Jurkat, Clone E6-1 (cell line): Measurements from ENCODE around the gene RAB11FIP3. TPM values are rescaled to one million over a fixed set of nuclear protein-coding genes. Genes with fewer than 3 reads are reported as not detected.
A peak's percentile ranks its signal among the peaks of the same experiment; 100 is the strongest.
"Not testable (repeated sequence)": the region's sequence is repeated elsewhere in the genome, so short reads cannot be mapped to it uniquely, and the experiment has no call there.

ENCODE experiments used
- DNase-seq: peaks from one replicate; pipeline ENCODE4 v3.0.0-alpha.2; 2011; ENCODE audit warnings: low read depth, low spot score
- H3K4me3 ChIP-seq: 2 replicates; pipeline ENCODE4 v1.5.1; 2011; ENCODE audit warnings: mild to moderate bottlenecking, low read length, control low read depth, moderate library complexity
- polyA plus RNA-seq: library from polyadenylated mRNA; unstranded; fragments of >200 nt; gene quantifications from one replicate; pipeline ENCODE4 v1.2.1, GENCODE V29; 2012; ENCODE audit warnings: missing spikeins; ENCODE audit not compliant: insufficient read length, insufficient read depth

RAB11FIP3 gene, protein sequence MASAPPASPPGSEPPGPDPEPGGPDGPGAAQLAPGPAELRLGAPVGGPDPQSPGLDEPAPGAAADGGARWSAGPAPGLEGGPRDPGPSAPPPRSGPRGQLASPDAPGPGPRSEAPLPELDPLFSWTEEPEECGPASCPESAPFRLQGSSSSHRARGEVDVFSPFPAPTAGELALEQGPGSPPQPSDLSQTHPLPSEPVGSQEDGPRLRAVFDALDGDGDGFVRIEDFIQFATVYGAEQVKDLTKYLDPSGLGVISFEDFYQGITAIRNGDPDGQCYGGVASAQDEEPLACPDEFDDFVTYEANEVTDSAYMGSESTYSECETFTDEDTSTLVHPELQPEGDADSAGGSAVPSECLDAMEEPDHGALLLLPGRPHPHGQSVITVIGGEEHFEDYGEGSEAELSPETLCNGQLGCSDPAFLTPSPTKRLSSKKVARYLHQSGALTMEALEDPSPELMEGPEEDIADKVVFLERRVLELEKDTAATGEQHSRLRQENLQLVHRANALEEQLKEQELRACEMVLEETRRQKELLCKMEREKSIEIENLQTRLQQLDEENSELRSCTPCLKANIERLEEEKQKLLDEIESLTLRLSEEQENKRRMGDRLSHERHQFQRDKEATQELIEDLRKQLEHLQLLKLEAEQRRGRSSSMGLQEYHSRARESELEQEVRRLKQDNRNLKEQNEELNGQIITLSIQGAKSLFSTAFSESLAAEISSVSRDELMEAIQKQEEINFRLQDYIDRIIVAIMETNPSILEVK
- polyA plus RNA-seq: 32.0 TPM

DNA sequence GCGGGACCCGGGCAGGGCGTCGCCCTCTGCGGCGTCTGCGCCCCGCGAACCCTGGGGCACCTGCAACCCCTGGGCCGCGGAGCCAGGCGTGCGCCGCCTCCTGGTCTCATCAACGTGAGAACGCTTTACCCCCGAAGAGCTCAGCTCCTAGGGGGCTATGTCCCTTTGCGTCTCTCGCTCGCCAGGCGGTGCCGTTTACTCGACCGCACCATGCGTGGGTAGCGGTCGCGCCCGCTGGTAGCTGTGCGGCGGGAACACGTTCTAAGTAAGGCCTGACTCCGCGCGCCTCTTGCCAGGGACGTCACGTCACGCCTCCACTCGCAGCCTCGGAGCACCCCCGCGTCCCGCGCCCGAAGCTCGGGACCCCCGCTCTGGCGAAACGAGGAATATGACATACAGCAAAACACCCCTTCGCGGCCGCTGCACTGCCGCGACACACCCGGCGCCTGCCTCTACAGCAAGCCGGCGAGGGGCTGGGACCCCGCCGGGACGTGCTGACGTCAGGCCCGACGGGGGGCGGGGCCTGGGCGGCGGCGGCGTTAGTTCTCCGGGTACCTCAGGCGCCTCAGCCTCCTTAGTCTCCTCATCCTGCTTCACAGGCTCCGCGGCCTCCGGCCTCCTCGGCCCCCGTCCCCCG is at the start of gene RAB11FIP3:
RAB11FIP3 (plus strand) TSS at position 568 of the 637 bp plus-strand sequence. CDS start 358 bp downstream, outside the sequence.
- DNase-seq: peak; percentile 79
- H3K4me3 ChIP-seq: peak within 1 kb of the TSS; percentile 67

DNA sequence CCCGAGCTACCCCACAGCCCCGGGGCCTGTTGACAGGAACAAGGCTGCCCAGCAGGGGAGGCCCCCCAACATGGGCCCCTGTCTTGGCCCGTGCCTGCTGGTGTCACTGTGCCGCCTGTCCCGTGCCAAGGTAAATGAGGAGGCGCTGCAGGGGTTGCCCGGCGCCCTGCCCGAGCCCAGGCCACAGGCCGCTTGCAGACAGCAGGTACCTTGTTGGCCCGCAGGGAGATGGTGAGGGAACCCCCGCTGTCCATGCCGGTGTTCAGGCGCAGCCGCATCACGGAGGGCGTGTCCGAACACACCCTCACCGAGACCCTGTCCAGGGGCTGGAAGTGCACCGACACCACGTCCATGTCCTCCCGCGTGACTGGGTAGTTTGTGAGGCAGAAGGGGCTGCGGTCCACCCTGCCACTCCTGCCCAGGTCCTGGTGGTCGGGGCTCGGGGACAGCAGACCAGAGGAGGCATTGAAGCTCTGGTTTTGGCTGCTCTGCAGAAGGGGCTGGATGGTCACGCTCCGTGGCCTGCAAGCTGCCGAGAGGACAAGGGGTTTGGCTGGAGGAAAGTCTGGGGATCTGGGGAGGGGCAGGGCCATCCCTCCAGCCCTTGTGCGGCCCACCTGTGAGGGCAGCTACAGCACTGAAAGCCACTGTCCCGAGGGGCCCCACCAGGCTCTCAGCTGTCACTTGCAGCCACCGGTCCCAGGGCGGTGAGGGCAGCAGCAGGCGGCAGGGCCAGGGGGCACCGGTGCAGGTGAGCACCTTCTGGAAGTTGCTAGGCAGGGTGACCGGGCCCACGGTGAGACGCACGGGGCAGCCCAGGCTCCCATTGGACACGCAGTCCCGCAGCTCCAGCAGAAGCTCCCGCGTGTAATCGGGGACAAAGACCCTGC is 49.3 kb upstream of the RAB11FIP3 start:
- no peak for DNase-seq
- no peak overlapping the region for H3K4me3 ChIP-seq

DNA sequence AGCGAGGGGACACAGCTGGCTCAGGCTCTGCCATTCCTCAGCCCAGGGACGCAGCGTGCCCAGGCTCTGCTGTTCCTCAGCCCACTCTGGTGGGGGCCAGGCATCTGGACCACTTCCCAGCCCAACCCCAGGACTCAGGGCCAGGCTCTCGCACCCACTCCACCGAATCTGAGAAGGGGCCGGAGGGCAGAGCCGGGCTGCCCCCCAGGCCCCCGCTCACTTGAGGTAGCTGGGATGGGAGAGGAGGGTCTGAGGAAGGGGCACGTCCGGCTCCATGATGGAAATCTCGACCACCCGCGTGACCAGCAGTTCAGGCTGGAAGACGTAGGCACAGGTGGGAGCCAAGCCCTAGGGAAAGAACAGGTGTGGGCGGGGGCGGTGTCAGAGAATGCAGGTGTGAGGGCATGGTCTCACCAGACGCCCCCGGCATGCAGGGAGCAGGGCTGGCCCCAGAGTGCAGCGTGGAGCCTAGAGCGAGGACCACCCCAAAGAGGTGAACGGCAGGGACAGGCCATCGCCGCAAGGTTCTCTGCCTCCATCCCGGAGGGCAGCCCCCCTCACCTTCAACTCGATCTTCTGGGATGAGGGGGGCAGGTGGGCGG is 48.5 kb upstream of the RAB11FIP3 start:
- DNase-seq: no peak
- H3K4me3 ChIP-seq: no peak overlapping the region

DNA sequence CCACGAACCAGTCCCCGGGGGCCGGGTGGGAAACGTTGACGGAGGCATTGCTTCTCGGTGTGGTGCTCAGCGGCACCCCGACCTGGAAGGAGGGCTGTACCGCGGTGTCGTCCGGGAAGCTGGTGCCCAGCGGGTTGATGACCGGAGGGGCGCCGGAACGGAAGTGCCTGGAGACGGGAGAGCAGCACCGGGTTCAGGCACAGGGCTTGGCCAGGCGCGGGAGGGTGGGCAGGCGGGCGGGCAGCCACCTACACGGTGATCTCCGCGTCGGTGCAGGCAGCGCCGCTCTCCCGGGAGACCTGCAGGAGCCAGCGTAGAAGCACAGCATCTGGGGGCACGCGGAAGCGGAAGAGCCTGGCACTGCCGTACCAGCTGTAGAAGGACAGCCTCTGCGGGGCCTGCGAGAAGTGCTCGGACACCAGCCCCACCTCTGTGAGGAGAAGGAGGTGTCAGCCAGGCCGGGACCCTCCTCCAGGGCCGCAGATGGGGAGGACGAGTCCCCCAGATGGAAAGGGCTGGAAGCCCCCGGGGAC is 48.0 kb upstream of the RAB11FIP3 start:
- no peak overlapping the region for H3K4me3 ChIP-seq
- DNase-seq: no peak

GRCh38 chr16:378113-378820 is 47.2 kb upstream of the RAB11FIP3 start:
- H3K4me3 ChIP-seq: not testable (repeated sequence)

DNA sequence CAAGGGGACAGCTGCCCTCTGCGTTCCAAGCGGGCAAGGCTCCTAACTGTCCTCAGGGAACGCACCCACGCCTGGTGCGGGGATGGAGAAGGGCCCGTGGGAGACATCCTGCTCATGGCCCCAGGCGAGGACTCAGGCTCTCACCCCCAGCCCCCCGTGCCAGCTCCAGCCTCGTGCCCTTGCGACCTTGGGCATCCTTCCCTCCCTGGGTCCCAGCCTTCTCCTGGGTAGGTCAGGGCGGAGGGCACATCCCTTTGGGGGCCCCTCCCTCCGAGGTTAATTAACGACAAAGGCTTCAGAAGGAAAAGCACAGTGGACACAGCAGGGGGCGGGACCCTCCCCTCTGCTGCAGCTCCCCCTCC is 46.6 kb upstream of the RAB11FIP3 start:
- no peak overlapping the region for H3K4me3 ChIP-seq
- DNase-seq: no peak

More at GRCh38 chr16:378113-378820, 47.2 kb upstream of the RAB11FIP3 start:
- DNase-seq: not testable (repeated sequence)

DNA sequence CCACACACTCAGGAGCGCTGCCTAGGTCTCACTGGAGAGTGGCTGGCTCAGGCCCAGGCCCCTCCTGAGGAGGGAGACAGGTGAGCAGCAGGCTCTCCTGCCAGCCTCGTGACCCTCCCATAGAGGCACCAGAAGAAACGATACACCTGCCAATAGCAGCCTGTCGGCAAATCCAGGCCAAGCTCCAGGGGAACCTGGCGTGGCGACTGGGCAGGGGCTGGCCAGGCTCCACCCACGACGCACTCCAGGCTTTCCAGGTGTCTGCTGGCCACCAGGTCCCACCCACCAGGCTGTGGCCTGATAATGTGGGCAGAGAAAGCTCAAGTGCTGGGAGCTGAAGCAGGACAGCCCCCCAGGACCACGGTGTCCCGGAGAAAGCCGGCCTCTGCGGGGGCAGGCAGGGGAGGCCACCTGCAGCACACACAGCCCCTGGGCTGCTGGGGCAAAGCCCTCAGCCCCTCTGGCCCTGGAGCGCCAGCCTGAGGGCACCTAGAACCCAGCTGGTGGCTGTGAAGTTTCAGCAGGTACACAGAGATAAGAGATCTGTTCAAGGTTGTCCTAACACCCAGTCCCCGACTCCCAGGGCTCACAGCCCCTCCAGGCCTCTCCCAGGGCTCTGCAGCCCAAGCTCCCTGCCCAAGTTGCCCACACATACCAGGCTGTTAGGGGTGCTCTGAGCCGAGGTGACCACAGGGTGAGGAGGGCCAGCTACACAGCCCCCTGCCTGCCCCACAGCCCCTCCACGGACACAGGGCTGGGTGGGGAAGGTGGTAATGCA is 46.1 kb upstream of the RAB11FIP3 start:
- H3K4me3 ChIP-seq: peak overlapping the region; percentile 66; the same call in 1 of the 2 replicates
- no peak for DNase-seq

GRCh38 chr16:379961-380761 is 45.3 kb upstream of the RAB11FIP3 start:
- peak overlapping the region; percentile 66 for H3K4me3 ChIP-seq
- DNase-seq: peak; percentile 83

DNA sequence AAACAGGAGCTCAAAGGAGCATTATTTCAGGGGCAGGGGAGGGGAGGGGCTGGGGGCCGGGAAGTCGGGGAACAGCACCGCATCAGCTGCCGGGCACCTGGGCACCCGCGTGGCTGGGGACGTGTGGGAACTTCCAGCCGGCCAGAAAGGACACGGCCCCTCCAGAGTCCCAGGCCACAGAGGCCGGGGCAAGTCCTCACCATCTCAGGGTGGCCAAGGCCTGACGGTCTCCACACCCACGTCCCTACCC is 44.8 kb upstream of the RAB11FIP3 start:
- H3K4me3 ChIP-seq: peak overlapping the region; percentile 66
- DNase-seq: no peak

DNA sequence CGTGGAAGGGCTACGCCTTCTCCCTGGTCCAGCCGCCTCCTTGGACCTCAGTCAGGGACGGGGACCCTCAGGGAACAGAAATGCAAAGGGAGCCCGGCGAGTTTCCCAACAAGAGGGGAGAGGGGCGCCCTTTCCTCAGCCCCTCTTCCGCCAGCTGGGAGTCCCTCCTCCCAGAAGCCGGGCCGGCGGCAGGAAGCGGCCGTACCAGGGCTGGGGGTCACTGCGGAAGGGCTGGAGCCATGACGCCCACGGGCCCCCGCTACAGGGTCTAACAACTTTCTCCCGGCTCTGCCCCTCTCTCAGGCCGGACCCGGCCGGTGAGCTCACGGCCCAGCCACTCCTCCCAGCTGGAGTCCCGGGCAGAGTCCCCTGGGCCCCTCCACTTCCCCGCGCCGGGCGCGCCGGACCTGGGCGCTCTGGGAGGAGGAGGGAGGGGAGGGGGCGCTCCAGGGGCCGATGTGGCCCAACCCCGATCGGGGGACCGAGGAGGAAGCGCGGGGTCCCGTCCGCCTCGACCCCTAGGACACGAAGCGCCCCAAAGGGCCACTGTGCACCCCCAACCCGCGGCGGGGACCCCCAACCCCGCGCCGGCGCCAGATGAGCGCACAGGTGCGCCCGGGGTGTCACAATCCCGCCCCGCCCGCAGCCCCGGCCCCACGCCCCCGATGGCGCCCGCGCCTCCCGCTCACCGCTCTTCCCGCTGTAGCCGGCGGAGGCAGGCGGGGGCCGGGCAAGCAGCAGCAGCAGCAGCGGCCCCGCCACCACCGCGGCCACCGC is 44.2 kb upstream of the RAB11FIP3 start:
- peak overlapping the region; percentile 66 for H3K4me3 ChIP-seq
- DNase-seq: no peak

DNA sequence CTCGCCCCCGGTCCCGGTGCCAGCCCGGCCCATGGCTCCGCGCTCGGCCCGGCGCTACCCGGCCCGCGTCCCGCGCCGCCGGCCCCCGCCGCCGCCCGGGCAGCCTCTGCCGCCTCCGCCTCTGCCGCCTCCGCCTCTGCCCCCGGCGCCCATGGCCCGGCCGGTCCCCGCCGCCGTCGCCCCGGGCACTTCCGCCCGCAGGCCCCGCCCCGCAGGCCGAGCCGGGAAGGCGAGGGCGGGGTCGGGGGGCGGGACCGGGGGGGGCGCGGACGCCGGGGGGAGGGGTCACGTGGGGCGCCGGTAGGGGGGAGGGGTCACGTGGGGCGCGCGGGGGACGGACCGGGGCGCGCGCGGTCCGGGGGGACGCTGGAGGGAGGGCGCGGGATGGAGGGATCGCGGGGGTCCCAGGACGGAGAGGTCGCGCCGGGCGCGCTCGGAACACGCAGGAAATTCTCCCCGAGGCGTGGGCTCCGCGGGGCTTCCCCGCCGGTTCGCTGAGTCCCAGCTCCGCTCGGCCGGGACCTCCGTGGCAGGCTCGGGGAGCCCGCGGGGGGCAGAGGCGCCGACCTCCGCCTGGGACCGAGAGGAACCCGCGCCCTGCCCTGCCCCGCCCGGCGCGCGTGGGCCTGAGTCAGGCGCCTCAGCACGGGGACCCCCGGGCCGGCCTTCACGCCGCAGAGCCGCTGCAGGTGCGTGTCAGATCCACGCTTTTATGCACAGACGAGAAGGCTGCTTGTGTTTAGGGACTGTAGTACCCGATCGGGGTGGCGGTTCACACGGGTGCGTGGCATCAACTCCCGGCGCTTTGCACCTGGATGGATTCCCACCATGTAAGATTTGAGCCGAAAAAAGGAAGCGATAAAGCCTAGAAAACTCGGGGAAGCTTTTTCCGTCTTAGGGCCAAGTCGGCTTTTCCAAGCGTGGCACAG is 43.4 kb upstream of the RAB11FIP3 start, which contains the start of gene PGAP6:
PGAP6 (minus strand) TSS at position 190 of the 929 bp plus-strand sequence; CDS start at position 33, 157 bp downstream.
- DNase-seq: no peak
- H3K4me3 ChIP-seq: peak within 1 kb of the TSS; percentile 74

GRCh38 chr16:383326-384051 is 42.0 kb upstream of the RAB11FIP3 start:
- DNase-seq: peak; percentile 59
- H3K4me3 ChIP-seq: peak overlapping the region; percentile 74

GRCh38 chr16:386641-387156 is 38.8 kb upstream of the RAB11FIP3 start:
- no peak overlapping the region for H3K4me3 ChIP-seq
- DNase-seq: no peak
